Neuronal stem cell (in vitro differentiated cells): ENCODE data around the gene TMEM30B.

ENCODE experiments used
- DNase-seq: peaks from one replicate; pipeline ENCODE4 v3.0.0-alpha.2; 2013; ENCODE audit warnings: low spot score
- H2AFZ ChIP-seq: one replicate; pipeline ENCODE4 v1.6.1; 2013; ENCODE audit warnings: mild to moderate bottlenecking, low read length, inconsistent platforms
- H2AK5ac ChIP-seq: 2 replicates; pipeline ENCODE4 v1.6.1; 2013; ENCODE audit warnings: low read depth, mild to moderate bottlenecking, inconsistent platforms, low read length, moderate library complexity, mixed read lengths
- H2BK120ac ChIP-seq: 2 replicates; pipeline ENCODE4 v1.6.1; 2013; ENCODE audit warnings: low read depth, mild to moderate bottlenecking, inconsistent platforms, low read length, moderate library complexity, mixed read lengths
- H2BK12ac ChIP-seq: one replicate; pipeline ENCODE4 v1.6.1; 2013; ENCODE audit warnings: low read length, inconsistent platforms
- H2BK15ac ChIP-seq: 2 replicates; pipeline ENCODE4 v1.6.1; 2013; ENCODE audit warnings: mild to moderate bottlenecking, low read length, inconsistent platforms, mixed read lengths
- H2BK5ac ChIP-seq: one replicate; pipeline ENCODE4 v1.6.1; 2013; ENCODE audit warnings: inconsistent platforms, mild to moderate bottlenecking, low read length, moderate library complexity
- H3K14ac ChIP-seq: one replicate; pipeline ENCODE4 v1.6.1; 2013; ENCODE audit warnings: low read length, inconsistent platforms
- H3K18ac ChIP-seq: 2 replicates; pipeline ENCODE4 v1.6.1; 2013; ENCODE audit warnings: low read length, inconsistent platforms
- H3K23ac ChIP-seq: 2 replicates; pipeline ENCODE4 v1.6.1; 2013; ENCODE audit warnings: low read depth, mild to moderate bottlenecking, mixed read lengths, low read length, inconsistent platforms; ENCODE audit not compliant: poor library complexity
- H3K27ac ChIP-seq: replicated peaks from 3 replicates; pipeline ENCODE4 v1.5.1; 2013; ENCODE audit warnings: low read length, inconsistent platforms
- H3K27me3 ChIP-seq, 3 experiments: 2 replicates each; pipeline ENCODE4 v1.6.1; 2013; ENCODE audit warnings: low read length in 3 of 3, mild to moderate bottlenecking in 2 of 3, inconsistent platforms in 1 of 3, low read depth in 1 of 3, mixed read lengths in 1 of 3, moderate library complexity in 1 of 3; ENCODE audit not compliant: control insufficient read depth in 3 of 3, insufficient read depth in 3 of 3
- H3K36me3 ChIP-seq, 2 donors: replicated peaks in 1 of 2; 2 replicates each; pipeline ENCODE4 v1.6.1; 2013; ENCODE audit warnings: low read length in 2 of 2; ENCODE audit not compliant: control insufficient read depth in 2 of 2, insufficient read depth in 2 of 2
- H3K4ac ChIP-seq: 2 replicates; pipeline ENCODE4 v1.6.1; 2013; ENCODE audit warnings: inconsistent platforms, mild to moderate bottlenecking, low read length, moderate library complexity
- H3K4me1 ChIP-seq, 2 donors: 1 replicate in 1 of 2; 2 replicates in 1 of 2; pipeline ENCODE4 v1.6.1; 2013; ENCODE audit warnings: low read length in 2 of 2, low read depth in 1 of 2; ENCODE audit not compliant: control insufficient read depth in 2 of 2, insufficient read depth in 1 of 2
- H3K4me2 ChIP-seq: one replicate; pipeline ENCODE4 v1.6.1; 2013; ENCODE audit warnings: mild to moderate bottlenecking, low read length, inconsistent platforms; ENCODE audit not compliant: insufficient read depth, poor library complexity, severe bottlenecking
- H3K4me3 ChIP-seq, 2 donors: 2 replicates each; pipeline ENCODE4 v1.5.1; 2013; ENCODE audit warnings: low read length in 2 of 2, mild to moderate bottlenecking in 2 of 2, inconsistent platforms in 1 of 2, moderate library complexity in 1 of 2
- H3K79me1 ChIP-seq: one replicate; pipeline ENCODE4 v1.6.1; 2013; ENCODE audit warnings: low read depth, mild to moderate bottlenecking, inconsistent platforms, low read length, moderate library complexity
- H3K9ac ChIP-seq: one replicate; pipeline ENCODE4 v1.6.1; 2013; ENCODE audit warnings: mild to moderate bottlenecking, low read depth, low read length, inconsistent platforms; ENCODE audit not compliant: poor library complexity
- H3K9me3 ChIP-seq, 2 donors: replicated peaks in 1 of 2; 2 replicates each; pipeline versions ENCODE3 to v1.6.1; 2013; ENCODE audit warnings: low read length in 2 of 2, mild to moderate bottlenecking in 2 of 2, inconsistent platforms in 1 of 2, low read depth in 1 of 2, mixed read lengths in 1 of 2, moderate library complexity in 1 of 2; ENCODE audit not compliant: control insufficient read depth in 2 of 2, insufficient read depth in 1 of 2
- H4K8ac ChIP-seq: one replicate; pipeline ENCODE4 v1.6.1; 2013; ENCODE audit warnings: low read depth, mild to moderate bottlenecking, inconsistent platforms, low read length, moderate library complexity
- H4K91ac ChIP-seq: one replicate; pipeline ENCODE4 v1.6.1; 2013; ENCODE audit warnings: low read length, low read depth, mild to moderate bottlenecking, inconsistent platforms; ENCODE audit not compliant: poor library complexity
- WGBS, 2 donors: extraction: QIAGEN DNeasy Blood & Tissue Kit; methylation state at CpG; one replicate each; pipeline ENCODE4 v1.1.7; 2013; ENCODE audit warnings: missing lambda C conversion rate in 2 of 2, mixed read lengths in 1 of 2; ENCODE audit not compliant: insufficient read length in 2 of 2, insufficient replicate concordance in 1 of 2; ENCODE audit errors: extremely low coverage in 2 of 2; 5-methylcytosine and 5-hydroxymethylcytosine counted together

The TMEM30B gene

GRCh38 chr14:61266436-61266835, 14.7 kb downstream of the TMEM30B start:
- Histone ChIP-seq H2AK5ac (no peak overlapping the region), H3K4me1 (no peaks in the 10 kb centered on the region), H3K4me3 (no peak overlapping the region), H3K79me1 (no peaks in the 10 kb centered on the region), H2BK12ac (no peak overlapping the region), H3K27ac (no peak overlapping the region), H3K9ac (no peak overlapping the region), H3K36me3 (no peaks in the 10 kb centered on the region), H4K8ac (no peak overlapping the region), H3K9me3 (no peaks in the 10 kb centered on the region), H3K14ac (no peak overlapping the region), H2AFZ (no peak overlapping the region), H3K27me3 (peaks cover 0 to 18% (median 4%) of the 10 kb centered on the region in 3 experiments), H3K18ac (no peak overlapping the region), H2BK120ac (no peak overlapping the region), H3K4me2 (no peak overlapping the region), H2BK15ac (no peak overlapping the region), H3K23ac (no peak overlapping the region), H4K91ac (no peak overlapping the region), H2BK5ac (no peak overlapping the region), H3K4ac (no peak overlapping the region)
- no CpG with 5 or more reads among the region's 4 CpGs for WGBS, 2 donors
- DNase-seq = no peak

- no peak overlapping the region for H3K14ac ChIP-seq
- peaks cover 0 to 9% (median under 1%) of the 10 kb centered on the region in 3 experiments for H3K27me3 ChIP-seq
- no peak overlapping the region for H3K23ac ChIP-seq
- no peak overlapping the region for H3K9ac ChIP-seq
- H2BK15ac ChIP-seq = no peak overlapping the region
- peaks cover 0 to 4% of the 10 kb centered on the region in 2 donors for H3K4me1 ChIP-seq
- no peak overlapping the region for H3K27ac ChIP-seq
- no peak overlapping the region for H4K91ac ChIP-seq
- H2AFZ ChIP-seq = no peak overlapping the region
- no peak overlapping the region for H3K4me2 ChIP-seq
- no peak for DNase-seq
- no peaks in the 10 kb centered on the region for H3K9me3 ChIP-seq
- no peaks in the 10 kb centered on the region for H3K36me3 ChIP-seq
- no peak overlapping the region for H2AK5ac ChIP-seq
- H4K8ac ChIP-seq = no peak overlapping the region
- no peak overlapping the region for H3K18ac ChIP-seq
- no peak overlapping the region for H2BK120ac ChIP-seq
- no peak overlapping the region for H3K4ac ChIP-seq
- H2BK5ac ChIP-seq = no peak overlapping the region
- WGBS, 2 donors = no CpG with 5 or more reads among the region's 4 CpGs
- H3K79me1 ChIP-seq = no peaks in the 10 kb centered on the region
- H3K4me3 ChIP-seq = no peak overlapping the region
- no peak overlapping the region for H2BK12ac ChIP-seq
Measured at GRCh38 chr14:61264651-61265050, 16.5 kb downstream of the TMEM30B start.

DNA sequence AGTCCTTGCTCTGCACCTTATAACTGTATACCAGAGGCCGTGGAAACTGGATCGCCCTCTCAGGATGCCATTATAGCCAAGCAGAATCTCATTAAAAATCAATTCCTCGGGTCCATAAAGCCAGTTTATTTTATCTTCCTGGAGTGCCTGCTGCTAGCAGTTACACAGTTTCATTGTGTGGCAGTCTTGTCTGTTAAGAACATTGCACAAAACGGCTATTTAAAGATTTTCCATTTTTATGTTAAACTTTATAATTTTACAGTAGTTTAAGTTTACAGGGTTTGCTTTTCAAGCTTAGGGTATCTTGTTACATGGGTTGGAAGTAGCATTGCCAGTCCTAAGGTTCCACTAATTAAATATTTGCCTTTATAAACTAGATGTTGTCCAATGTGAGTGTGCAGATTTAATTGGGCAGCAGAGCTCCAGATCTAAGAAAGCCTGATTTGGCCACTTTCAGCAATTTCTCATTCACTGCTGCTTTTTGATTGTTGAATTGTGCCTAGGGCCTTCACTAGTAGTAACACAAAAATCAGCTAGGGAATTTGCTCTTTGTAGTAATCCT, 17.0 kb downstream of the TMEM30B start:
- Histone ChIP-seq H3K4me1 (peaks cover 0 to 4% of the 10 kb centered on the region in 2 donors), H2BK5ac (no peak overlapping the region), H3K14ac (no peak overlapping the region), H4K8ac (no peak overlapping the region), H4K91ac (no peak overlapping the region), H3K4ac (no peak overlapping the region), H3K4me3 (no peak overlapping the region), H3K9ac (no peak overlapping the region), H3K79me1 (no peaks in the 10 kb centered on the region), H3K27me3 (peaks cover 0 to 12% (median 0%) of the 10 kb centered on the region in 3 experiments), H3K36me3 (no peaks in the 10 kb centered on the region), H2AK5ac (no peak overlapping the region), H3K9me3 (no peaks in the 10 kb centered on the region), H3K18ac (no peak overlapping the region), H2BK120ac (no peak overlapping the region), H2BK12ac (no peak overlapping the region), H3K4me2 (no peak overlapping the region), H3K23ac (no peak overlapping the region), H3K27ac (no peak overlapping the region), H2AFZ (no peak overlapping the region), H2BK15ac (no peak overlapping the region)
- no CpG with 5 or more reads among the region's 4 CpGs for WGBS, 2 donors
- no peak for DNase-seq

DNA sequence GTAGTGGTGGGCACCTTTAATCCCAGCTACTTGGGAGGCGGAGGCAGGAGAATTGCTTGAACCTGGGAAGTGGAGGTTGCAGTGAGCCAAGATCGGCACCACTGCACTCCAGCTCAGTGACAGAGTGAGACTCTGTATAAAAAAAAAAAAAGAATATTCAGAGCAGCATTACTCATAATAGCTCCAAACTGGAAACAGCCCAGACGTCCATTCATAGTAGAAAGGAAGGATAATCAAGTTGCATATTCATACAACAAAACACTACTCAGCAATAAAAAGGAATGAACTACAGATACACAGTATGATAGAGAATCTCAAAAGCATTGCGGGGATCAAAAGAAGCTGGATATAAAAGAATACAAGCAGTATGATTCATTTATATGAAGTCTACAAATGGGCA, 19.1 kb downstream of the TMEM30B start:
- H2BK12ac ChIP-seq = no peak overlapping the region
- H2BK5ac ChIP-seq = no peak overlapping the region
- H3K79me1 ChIP-seq = no peaks in the 10 kb centered on the region
- no peaks in the 10 kb centered on the region for H3K9me3 ChIP-seq
- H3K4me3 ChIP-seq = no peak overlapping the region
- no peak overlapping the region for H3K9ac ChIP-seq
- H2BK15ac ChIP-seq = no peak overlapping the region
- H3K4ac ChIP-seq = no peak overlapping the region
- H3K4me1 ChIP-seq = peaks cover 0 to 4% of the 10 kb centered on the region in 2 donors
- no peak overlapping the region for H3K18ac ChIP-seq
- DNase-seq = no peak
- H3K23ac ChIP-seq = no peak overlapping the region
- WGBS, 2 donors = no CpG with 5 or more reads among the region's 4 CpGs
- H3K14ac ChIP-seq = no peak overlapping the region
- H3K27ac ChIP-seq = no peak overlapping the region
- H4K8ac ChIP-seq = no peak overlapping the region
- H2BK120ac ChIP-seq = no peak overlapping the region
- no peak overlapping the region for H2AFZ ChIP-seq
- no peak overlapping the region for H2AK5ac ChIP-seq
- H3K4me2 ChIP-seq = no peak overlapping the region
- peaks cover 0 to 10% (median 0%) of the 10 kb centered on the region in 3 experiments for H3K27me3 ChIP-seq
- H4K91ac ChIP-seq = no peak overlapping the region
- no peaks in the 10 kb centered on the region for H3K36me3 ChIP-seq
